Liver (tissue), 9 donors: ENCODE measurements around the gene KLKB1. TPM values are rescaled to one million over a fixed set of nuclear protein-coding genes. Genes with fewer than 3 reads are reported as not detected.

ENCODE experiments used
- DNase-seq: peaks from one replicate; pipeline ENCODE4 v3.0.0-alpha.2; 2017; ENCODE audit warnings: low spot score
- H3K27ac ChIP-seq, 2 donors: one replicate each; pipeline ENCODE4 v1.7.0; 2013; ENCODE audit warnings: inconsistent platforms in 2 of 2, low read length in 2 of 2, control low read depth in 1 of 2, low read depth in 1 of 2, mild to moderate bottlenecking in 1 of 2
- H3K27me3 ChIP-seq, 4 donors: one replicate each; pipeline versions ENCODE4 v1.6.1 to v1.7.0; 2013; ENCODE audit warnings: low read length in 3 of 4, inconsistent platforms in 1 of 4, mild to moderate bottlenecking in 1 of 4, moderate library complexity in 1 of 4; ENCODE audit not compliant: control insufficient read depth in 4 of 4, insufficient read depth in 4 of 4
- H3K36me3 ChIP-seq, 4 donors: one replicate each; pipeline versions ENCODE4 v1.6.1 to v1.7.0; 2013; ENCODE audit warnings: low read length in 3 of 4, mild to moderate bottlenecking in 3 of 4, low read depth in 1 of 4, moderate library complexity in 1 of 4; ENCODE audit not compliant: control insufficient read depth in 4 of 4, insufficient read depth in 3 of 4
- H3K4me1 ChIP-seq, 4 donors: one replicate each; pipeline versions ENCODE4 v1.6.1 to v1.7.0; 2013; ENCODE audit warnings: low read length in 3 of 4, mild to moderate bottlenecking in 3 of 4, moderate library complexity in 1 of 4; ENCODE audit not compliant: control insufficient read depth in 4 of 4, insufficient read depth in 4 of 4
- H3K4me3 ChIP-seq, 3 donors: one replicate each; pipeline versions ENCODE4 v1.6.1 to v1.7.0; 2013; ENCODE audit warnings: low read length in 3 of 3, control low read depth in 1 of 3, low read depth in 1 of 3, mild to moderate bottlenecking in 1 of 3
- H3K9ac ChIP-seq, 2 donors: one replicate each; pipeline ENCODE4 v1.7.0; 2013; ENCODE audit warnings: low read length in 2 of 2, mild to moderate bottlenecking in 2 of 2, moderate library complexity in 2 of 2, control low read depth in 1 of 2, low read depth in 1 of 2
- H3K9me3 ChIP-seq, 4 donors: one replicate each; pipeline versions ENCODE4 v1.6.1 to v1.7.0; 2013; ENCODE audit warnings: low read length in 3 of 4; ENCODE audit not compliant: control insufficient read depth in 4 of 4
- ATF3 ChIP-seq: IDR thresholded peaks from 2 replicates; pipeline ENCODE4 v1.6.1; 2016; ENCODE audit warnings: antibody characterized with exemption
- CTCF ChIP-seq: fragments of 150-350 bp; IDR thresholded peaks from 2 replicates; pipeline ENCODE4 v1.5.1; 2017; ENCODE audit warnings: improper control_type of control experiment, low read depth, low read length; ENCODE audit not compliant: missing input control
- FOXA1 ChIP-seq: IDR thresholded peaks from 2 replicates; pipeline ENCODE4 v1.6.1; 2016; ENCODE audit warnings: antibody characterized with exemption
- FOXA2 ChIP-seq: IDR thresholded peaks from 2 replicates; pipeline ENCODE4 v1.6.1; 2016; ENCODE audit warnings: antibody characterized with exemption
- GABPA ChIP-seq, 2 donors: IDR thresholded peaks in 1 of 2; conservative IDR thresholded peaks in 1 of 2; 2 replicates each; pipeline ENCODE4 v1.6.1; 2016; ENCODE audit warnings: antibody characterized with exemption in 2 of 2, mild to moderate bottlenecking in 1 of 2, moderate library complexity in 1 of 2
- HNF4G ChIP-seq: IDR thresholded peaks from 2 replicates; pipeline ENCODE4 v1.6.1; 2016; ENCODE audit warnings: antibody characterized with exemption
- JUND ChIP-seq, 2 donors: IDR thresholded peaks; 2 replicates each; pipeline ENCODE4 v1.6.1; 2016; ENCODE audit warnings: antibody characterized with exemption in 2 of 2
- MAX ChIP-seq: IDR thresholded peaks from 2 replicates; pipeline ENCODE4 v1.6.1; 2016; ENCODE audit warnings: antibody characterized with exemption
- NR2F2 ChIP-seq: IDR thresholded peaks from 2 replicates; pipeline ENCODE4 v1.6.1; 2016; ENCODE audit warnings: antibody characterized with exemption
- RAD21 ChIP-seq, 2 donors: IDR thresholded peaks; 2 replicates each; pipeline ENCODE4 v1.6.1; 2016; ENCODE audit warnings: antibody characterized with exemption in 2 of 2, mild to moderate bottlenecking in 2 of 2
- REST ChIP-seq: IDR thresholded peaks from 2 replicates; pipeline ENCODE4 v1.6.1; 2016; ENCODE audit warnings: antibody characterized with exemption, mild to moderate bottlenecking
- SP1 ChIP-seq: IDR thresholded peaks from 2 replicates; pipeline ENCODE4 v1.6.1; 2018; ENCODE audit warnings: antibody characterized with exemption, mild to moderate bottlenecking
- TAF1 ChIP-seq: conservative IDR thresholded peaks from 2 replicates; pipeline ENCODE4 v1.6.1; 2016; ENCODE audit warnings: antibody characterized with exemption, mild to moderate bottlenecking
- YY1 ChIP-seq: IDR thresholded peaks from 2 replicates; pipeline ENCODE4 v1.6.1; 2016; ENCODE audit warnings: antibody characterized with exemption, mild to moderate bottlenecking
- ZBTB33 ChIP-seq: IDR thresholded peaks from 2 replicates; pipeline ENCODE4 v1.6.1; 2016; ENCODE audit warnings: antibody characterized with exemption
- WGBS: extraction: QIAGEN DNeasy Blood & Tissue Kit; methylation state at CpG from one replicate; pipeline ENCODE4 v1.1.7; 2013; 5-methylcytosine and 5-hydroxymethylcytosine counted together
- polyA plus RNA-seq, 2 donors: library from polyadenylated mRNA; stranded (reverse) in 1 of 2; unstranded in 1 of 2; fragments of 200-250 nt in 1 of 2; fragments of >200 nt in 1 of 2; fragmentation: Nextera tagmentation in 1 of 2; extraction: Ambion mirVana in 1 of 2; gene quantifications; one replicate each; pipeline versions ENCODE4 v1.2.1 to v1.2.3, GENCODE V29; 2013 to 2015
- total RNA-seq, 2 donors: library from RNA; depleted of rRNA; stranded (reverse); fragments of >200 nt; gene quantifications; one replicate each; pipeline ENCODE4 v1.2.3, GENCODE V29; 2014
- donor health status: healthy.
- donor health status: healthy.
- donor health status: healthy.
- donor health status: healthy.
- donor health status: healthy.

The KLKB1 gene
- total and polyA plus RNA-seq, 4 donors: 36.5 to 78.9 (median 60.2) TPM

GRCh38 chr4:186307916-186308315 lies 80.6 kb downstream of the KLKB1 start:
- TF ChIP-seq MAX (no peak), FOXA2 (no peak), RAD21 (IDR thresholded peaks at IDR 0.05) (no peak), YY1 (no peak), TAF1 (no peak), ZBTB33 (no peak), GABPA (IDR thresholded peaks at IDR 0.05 in 1 of 2, conservative IDR thresholded peaks at IDR 0.05 in 1 of 2) (no peak), CTCF (no peak), NR2F2 (no peak), JUND (IDR thresholded peaks at IDR 0.05) (no peak), FOXA1 (no peak), SP1 (no peak), ATF3 (no peak), REST (no peak), HNF4G (no peak)
- Histone ChIP-seq H3K9ac (no peak overlapping the region), H3K27me3 (no peaks in the 10 kb centered on the region), H3K27ac (no peak overlapping the region), H3K9me3 (no peaks in the 10 kb centered on the region), H3K4me1 (no peaks in the 10 kb centered on the region), H3K4me3 (no peak overlapping the region), H3K36me3 (no peaks in the 10 kb centered on the region)
- DNase-seq: no peak
- WGBS: 63% methylated on average over 3 of the region's 3 CpGs

Other genes starting within 250 kb of the KLKB1 start
- 1 to 10 TPM; 1.3 to 4.3 TPM for gene TLR3, start 158.4 kb upstream of the KLKB1 start, total RNA-seq
- 1 to 10 TPM; 2.0 to 2.8 TPM for gene TLR3, start 158.4 kb upstream of the KLKB1 start, polyA plus RNA-seq
- 10 to 100 TPM; 15.5 to 27.1 TPM for gene FAM149A, start 122.8 kb upstream of the KLKB1 start, total RNA-seq
- gene FAM149A, start 122.8 kb upstream of the KLKB1 start, polyA plus RNA-seq: 10 to 100 TPM; 12.0 to 14.5 TPM
- gene CYP4V2, start 35.9 kb upstream of the KLKB1 start, total RNA-seq: 100 to 1,000 TPM in 1 of 2 donors, 10 to 100 TPM in 1; 28.4 to 119 TPM
- gene CYP4V2, start 35.9 kb upstream of the KLKB1 start, polyA plus RNA-seq: 10 to 100 TPM; 27.9 to 41.8 TPM
- gene F11, start 38.7 kb downstream of the KLKB1 start, total RNA-seq: 100 to 1,000 TPM in 1 of 2 donors, 10 to 100 TPM in 1; 54.6 to 207 TPM
- 100 to 1,000 TPM; 100 to 130 TPM for gene F11, start 38.7 kb downstream of the KLKB1 start, polyA plus RNA-seq